Measurements from ENCODE around the gene FNDC3B. TPM values are rescaled to one million over a fixed set of nuclear protein-coding genes. Genes with fewer than 3 reads are reported as not detected.
"Not testable (repeated sequence)": the region's sequence is repeated elsewhere in the genome, so short reads cannot be mapped to it uniquely, and the experiment has no call there.

Gene FNDC3B
- total RNA-seq, 5 donors from 2014 or later (not counting 1 experiment from before 2014, with no cell fraction given) = 18.1 to 46.5 (median 23.5) TPM

GRCh38 chr3:172093581-172094443 lies 54.4 kb downstream of the FNDC3B start:
- H3K27ac Mint-ChIP-seq; H3K4me1 ChIP-seq (ENCODE audit: control insufficient read depth in 1 of 2, extremely low read depth in 1 of 2, insufficient read depth in 2 of 2, low read length in 2 of 2); H3K9me3 Mint-ChIP-seq; H3K9me3 ChIP-seq; H3K27me3 Mint-ChIP-seq; H3K4me3 Mint-ChIP-seq; ATAC-seq (replicated peaks in 1 of 4); DNase-seq; H3K4me3 ChIP-seq (ENCODE audit: control insufficient read depth in 1 of 2, extremely low read depth in 1 of 2, low read length in 1 of 2); H3K36me3 ChIP-seq (ENCODE audit: control insufficient read depth in 2 of 2, extremely low read depth in 1 of 2, insufficient read depth in 1 of 2, low read length in 1 of 2); H3K27me3 ChIP-seq (replicated peaks in 1 of 2; ENCODE audit: control insufficient read depth in 2 of 2, extremely low read depth in 1 of 2, insufficient read depth in 2 of 2, low read length in 1 of 2); CTCF ChIA-PET; H3K27ac ChIP-seq (ENCODE audit: low read length); H3K36me3 Mint-ChIP-seq: not testable (repeated sequence)
- POLR2A ChIA-PET = interaction anchor here (0.5 kb wide), 2 partner anchors 11 to 55 kb away, joined by 5 to 7 read pairs; no protein-coding TSS in a partner anchor
- 92% methylated on average over 3 of the region's 13 CpGs for whole genome bisulfite sequencing (ENCODE audit: insufficient coverage)
- peaks cover 35 to 48% (median 40%) of the 10 kb centered on the region in 3 donors for H3K4me1 Mint-ChIP-seq

DNA sequence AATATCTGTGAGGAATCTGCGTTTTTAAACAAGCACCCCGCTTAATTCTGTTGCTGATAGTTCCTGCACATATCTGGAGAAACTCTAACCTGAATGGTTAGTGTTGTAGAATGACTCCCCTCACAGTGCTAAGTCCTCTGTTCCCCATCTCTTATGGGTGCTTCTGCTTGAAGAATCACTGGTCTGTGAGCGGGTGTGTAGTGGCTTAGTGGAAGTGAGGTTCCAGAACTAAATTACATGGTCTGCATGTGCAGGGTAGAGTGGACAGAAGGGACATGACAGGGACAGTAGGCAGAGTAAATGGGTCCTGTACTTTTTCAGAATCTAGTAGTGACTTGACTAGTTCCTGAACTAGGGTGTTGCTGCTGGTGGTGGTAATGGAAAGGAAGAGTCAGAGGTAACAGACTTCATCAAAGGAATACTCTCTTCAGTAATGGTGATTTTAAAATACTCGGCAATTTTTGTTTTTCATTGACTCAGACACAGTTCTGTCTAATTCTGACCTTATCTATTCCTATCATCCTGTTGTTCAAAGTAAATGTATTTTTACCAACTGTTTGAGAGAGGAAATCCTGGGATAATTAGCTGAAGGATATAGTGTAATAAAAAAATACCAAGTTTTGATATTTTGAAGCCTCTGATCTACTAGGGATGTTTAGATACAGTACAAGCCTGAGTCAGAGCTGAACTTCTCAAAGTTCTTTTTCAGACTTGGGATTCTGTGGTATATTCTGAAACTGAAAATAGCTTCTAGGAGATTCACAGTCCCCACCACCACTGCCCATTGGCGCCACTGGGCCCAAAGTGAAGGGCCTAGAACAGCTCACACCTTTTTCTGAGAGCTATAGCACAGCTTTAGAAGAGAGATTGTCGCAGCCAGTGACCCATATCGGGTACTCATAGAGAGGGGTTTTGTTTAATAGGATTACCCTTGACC lies 55.5 kb downstream of the FNDC3B start:
- Mint-ChIP-seq H3K4me3 (no peak overlapping the region), H3K27ac (peak overlapping the region in 1 of 2 donors; percentile 12), H3K27me3 (no peaks in the 10 kb centered on the region), H3K4me1 (peaks cover 44 to 57% (median 51%) of the 10 kb centered on the region in 3 donors), H3K36me3 (peaks cover 3% of the 10 kb centered on the region), H3K9me3 (no peaks in the 10 kb centered on the region)
- ChIA-PET POLR2A (no interaction called here), CTCF (no interaction called here)
- peaks cover 2 to 7% of the 10 kb centered on the region in 2 experiments for H3K4me1 ChIP-seq (ENCODE audit: control insufficient read depth in 1 of 2, extremely low read depth in 1 of 2, insufficient read depth in 2 of 2, low read length in 2 of 2)
- WGBS (ENCODE audit: insufficient coverage) = 100% methylated on average over 1 of the region's 7 CpGs
- no peaks in the 10 kb centered on the region for H3K9me3 ChIP-seq
- no peak for ATAC-seq (replicated peaks in 1 of 4)
- H3K27ac ChIP-seq (ENCODE audit: low read length) = no peak overlapping the region
- DNase-seq = peak in 5 of 35 experiments; percentile 9 to 25 (median 16)
- no peak overlapping the region for H3K4me3 ChIP-seq (ENCODE audit: control insufficient read depth in 1 of 2, extremely low read depth in 1 of 2, low read length in 1 of 2)
- no peaks in the 10 kb centered on the region for H3K27me3 ChIP-seq (replicated peaks in 1 of 2; ENCODE audit: control insufficient read depth in 2 of 2, extremely low read depth in 1 of 2, insufficient read depth in 2 of 2, low read length in 1 of 2)
- H3K36me3 ChIP-seq (ENCODE audit: control insufficient read depth in 2 of 2, extremely low read depth in 1 of 2, insufficient read depth in 1 of 2, low read length in 1 of 2) = no peaks in the 10 kb centered on the region

- peaks cover 2 to 21% of the 10 kb centered on the region in 2 experiments for H3K4me1 ChIP-seq (ENCODE audit: control insufficient read depth in 1 of 2, extremely low read depth in 1 of 2, insufficient read depth in 2 of 2, low read length in 2 of 2)
- ChIA-PET CTCF (interaction anchor here in 1 of 2 donors (0.5 kb wide), 1 partner anchor 21 kb away, joined by 3 read pairs; no protein-coding TSS in a partner anchor), POLR2A (no interaction called here)
- no peaks in the 10 kb centered on the region for H3K27me3 ChIP-seq (replicated peaks in 1 of 2; ENCODE audit: control insufficient read depth in 2 of 2, extremely low read depth in 1 of 2, insufficient read depth in 2 of 2, low read length in 1 of 2)
- no peak for ATAC-seq (replicated peaks in 1 of 4)
- no peak overlapping the region for H3K27ac ChIP-seq (ENCODE audit: low read length)
- Mint-ChIP-seq H3K9me3 (no peaks in the 10 kb centered on the region), H3K4me3 (no peak overlapping the region), H3K4me1 (peaks cover 58 to 68% (median 65%) of the 10 kb centered on the region in 3 donors), H3K36me3 (peaks cover 3% of the 10 kb centered on the region), H3K27ac (no peak overlapping the region), H3K27me3 (no peaks in the 10 kb centered on the region)
- H3K4me3 ChIP-seq (ENCODE audit: control insufficient read depth in 1 of 2, extremely low read depth in 1 of 2, low read length in 1 of 2) = no peak overlapping the region
- H3K9me3 ChIP-seq = no peaks in the 10 kb centered on the region
- 100% methylated on average over 1 of the region's 3 CpGs for WGBS (ENCODE audit: insufficient coverage)
- DNase-seq = no peak
- H3K36me3 ChIP-seq (ENCODE audit: control insufficient read depth in 2 of 2, extremely low read depth in 1 of 2, insufficient read depth in 1 of 2, low read length in 1 of 2) = no peaks in the 10 kb centered on the region
These were observed 57.6 kb downstream of the FNDC3B start for GRCh38 chr3:172096881-172097420.

DNA sequence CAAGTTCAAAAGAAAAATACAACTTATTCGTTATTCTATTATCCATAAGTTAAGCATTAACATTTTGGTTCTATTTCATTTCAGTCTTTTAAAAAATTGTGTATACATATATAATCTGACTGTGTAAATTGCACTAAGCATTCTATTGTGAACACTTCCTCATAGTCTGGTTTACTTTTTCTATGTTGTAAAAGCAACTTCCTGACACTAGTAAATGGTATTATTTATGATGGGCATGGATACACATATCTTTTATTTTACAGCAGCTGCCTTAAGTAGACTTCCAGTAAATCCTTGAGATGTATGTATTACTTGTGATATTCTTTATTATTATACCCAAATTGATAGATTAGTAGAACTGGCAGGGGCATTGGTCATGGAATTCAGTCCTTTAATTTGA lies 58.2 kb downstream of the FNDC3B start:
- CTCF ChIA-PET = interaction anchor here in 1 of 2 donors (0.7 kb wide), 1 partner anchor 145 kb away, joined by 3 read pairs; no protein-coding TSS in a partner anchor

DNA sequence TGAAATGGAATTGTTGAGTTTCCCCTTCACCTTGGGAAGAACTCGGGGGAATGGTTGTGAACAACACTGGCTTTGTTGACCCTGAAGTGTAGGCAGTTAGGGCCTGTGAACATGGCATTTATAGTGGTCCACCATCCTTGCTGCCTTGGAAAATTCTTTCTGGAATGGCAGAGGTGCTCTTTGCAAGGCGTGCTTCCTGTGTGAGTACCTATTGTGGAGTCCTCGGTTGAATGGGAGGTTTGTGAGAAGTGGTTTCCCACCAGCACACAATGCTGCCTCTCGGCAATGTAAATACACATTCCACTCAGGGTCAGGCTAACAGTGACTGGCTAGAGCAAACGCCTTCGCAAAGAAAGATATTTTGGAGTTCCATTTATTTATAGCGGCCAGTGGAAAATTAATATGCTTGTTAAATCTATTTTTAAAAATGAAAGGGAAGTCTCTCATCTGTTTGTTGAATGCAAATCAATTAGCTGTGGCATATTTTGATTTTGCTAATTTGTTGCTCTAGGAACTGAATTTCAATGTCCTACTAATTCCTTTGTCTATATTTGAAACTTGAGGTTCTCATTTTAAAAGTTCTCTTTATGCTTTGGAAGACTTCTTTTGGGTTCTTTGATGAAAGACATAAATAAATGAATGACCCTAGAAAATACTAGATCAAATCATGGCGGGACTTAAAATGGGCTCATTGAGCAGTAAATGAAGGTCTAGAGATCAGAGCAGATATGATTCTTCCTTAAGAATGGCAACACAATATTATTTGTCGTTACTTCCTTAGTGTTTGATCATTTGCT lies 59.5 kb downstream of the FNDC3B start:
- Histone ChIP-seq H3K4me3 (ENCODE audit: control insufficient read depth in 1 of 2, extremely low read depth in 1 of 2, low read length in 1 of 2) (no peak overlapping the region), H3K4me1 (ENCODE audit: control insufficient read depth in 1 of 2, extremely low read depth in 1 of 2, insufficient read depth in 2 of 2, low read length in 2 of 2) (peaks cover 12 to 38% of the 10 kb centered on the region in 2 experiments), H3K27me3 (replicated peaks in 1 of 2; ENCODE audit: control insufficient read depth in 2 of 2, extremely low read depth in 1 of 2, insufficient read depth in 2 of 2, low read length in 1 of 2) (no peaks in the 10 kb centered on the region), H3K27ac (ENCODE audit: low read length) (no peak overlapping the region), H3K36me3 (ENCODE audit: control insufficient read depth in 2 of 2, extremely low read depth in 1 of 2, insufficient read depth in 1 of 2, low read length in 1 of 2) (no peaks in the 10 kb centered on the region), H3K9me3 (no peaks in the 10 kb centered on the region)
- ChIA-PET POLR2A (interaction anchor here in 1 of 2 donors (0.7 kb wide), 1 partner anchor 622 kb away, joined by 3 read pairs; no protein-coding TSS in a partner anchor), CTCF (no interaction called here)
- H3K36me3 Mint-ChIP-seq = no peaks in the 10 kb centered on the region
- H3K4me3 Mint-ChIP-seq = no peak overlapping the region
- no peak for DNase-seq
- no peak for ATAC-seq (replicated peaks in 1 of 4)
- H3K27ac Mint-ChIP-seq = no peak overlapping the region
- 100% methylated on average over 2 of the region's 9 CpGs for WGBS (ENCODE audit: insufficient coverage)
- H3K4me1 Mint-ChIP-seq = peaks cover 72 to 84% (median 84%) of the 10 kb centered on the region in 3 donors
- H3K27me3 Mint-ChIP-seq = no peaks in the 10 kb centered on the region
- H3K9me3 Mint-ChIP-seq = no peaks in the 10 kb centered on the region

More for the DNA sequence above, 58.2 kb downstream of the FNDC3B start:
- Histone ChIP-seq H3K4me1 (ENCODE audit: control insufficient read depth in 1 of 2, extremely low read depth in 1 of 2, insufficient read depth in 2 of 2, low read length in 2 of 2) (peaks cover 8 to 26% of the 10 kb centered on the region in 2 experiments), H3K4me3 (ENCODE audit: control insufficient read depth in 1 of 2, extremely low read depth in 1 of 2, low read length in 1 of 2) (no peak overlapping the region), H3K27me3 (replicated peaks in 1 of 2; ENCODE audit: control insufficient read depth in 2 of 2, extremely low read depth in 1 of 2, insufficient read depth in 2 of 2, low read length in 1 of 2) (no peaks in the 10 kb centered on the region), H3K36me3 (ENCODE audit: control insufficient read depth in 2 of 2, extremely low read depth in 1 of 2, insufficient read depth in 1 of 2, low read length in 1 of 2) (no peaks in the 10 kb centered on the region), H3K27ac (ENCODE audit: low read length) (no peak overlapping the region), H3K9me3 (no peaks in the 10 kb centered on the region)
- WGBS (ENCODE audit: insufficient coverage) = no CpG with 5 or more reads among the region's 1 CpG
- POLR2A ChIA-PET = no interaction called here
- H3K27me3 Mint-ChIP-seq = no peaks in the 10 kb centered on the region
- DNase-seq (no peak), ATAC-seq (replicated peaks in 1 of 4) (no peak)
- H3K9me3 Mint-ChIP-seq = no peaks in the 10 kb centered on the region
- H3K36me3 Mint-ChIP-seq = peaks cover under 1% of the 10 kb centered on the region
- H3K4me3 Mint-ChIP-seq = no peak overlapping the region
- H3K27ac Mint-ChIP-seq = no peak overlapping the region
- peaks cover 59 to 71% (median 71%) of the 10 kb centered on the region in 3 donors for H3K4me1 Mint-ChIP-seq

Measured in T-cell (primary cell).